HCT116 (cell line): ENCODE results near the gene DENND10. TPM values are rescaled to one million over a fixed set of nuclear protein-coding genes. Genes with fewer than 3 reads are reported as not detected.

Source experiments
- ATAC-seq: fragments of 200-7000 bp; cut with Tn5 transposase; 2 replicates; pipeline ENCODE4 v1.9.1; 2020; ENCODE audit warnings: mild to moderate bottlenecking, moderate library complexity
- BruUV-seq: library from RNA; stranded (reverse); fragments of 400-500 nt; replicated peaks from 2 replicates; lab custom pipeline; 2021; lab: Mats Ljungman, UMichigan
- CTCF ChIA-PET: fragments of 300-600 bp; sonication (Branson Sonifier 250); formaldehyde crosslinking; loops from one replicate; lab custom pipeline; 2021; ENCODE audit warnings: antibody characterized with exemption; lab: Charles Lee
- POLR2A ChIA-PET: fragments of 300-600, 350-600 bp; sonication (Branson Sonifier 250); formaldehyde crosslinking; loops from one replicate; lab custom pipeline; 2021; ENCODE audit warnings: antibody characterized with exemption; lab: Charles Lee
- RAD21 ChIA-PET, 2 experiments: fragments of 300-600 bp; sonication (Branson Sonifier 250); formaldehyde crosslinking; loops; one replicate each; lab custom pipeline; 2023; ENCODE audit warnings: low total read pairs in 2 of 2; ENCODE audit not compliant: uncharacterized antibody in 2 of 2, unreplicated experiment in 2 of 2, low non-redundant PET in 1 of 2; lab: Charles Lee
- DNase-seq: peaks from one replicate; pipeline ENCODE4 v3.0.0-alpha.2; 2010; ENCODE audit warnings: low read depth, low spot score
- H2AFZ ChIP-seq: fragments of 200-600 bp; shearing (Covaris generic), sonication (generic); 2 replicates; pipeline ENCODE4 v1.6.1; 2017; ENCODE audit warnings: low read depth, mixed run types, mixed read lengths, antibody characterized with exemption, low read length; ENCODE audit not compliant: poor library complexity, severe bottlenecking
- H3K27ac ChIP-seq: 2 replicates; pipeline ENCODE4 v1.5.1; 2012; ENCODE audit warnings: low read depth, low read length
- H3K27me3 ChIP-seq: fragments of 200-600 bp; sonication (generic); 2 replicates; pipeline ENCODE4 v1.6.1; 2016; ENCODE audit warnings: mixed run types, low read length, mixed read lengths; ENCODE audit not compliant: insufficient read depth
- H3K36me3 ChIP-seq, 2 experiments: fragments of 200-500 bp in 1 of 2; fragments of 200-600 bp in 1 of 2; sonication (Bioruptor generic) in 1 of 2; sonication (generic) in 1 of 2; 2 replicates each; pipeline versions ENCODE4 v1.5.1 to v1.6.1; 2014 to 2016; ENCODE audit warnings: low read length in 2 of 2, inconsistent platforms in 1 of 2, mixed read lengths in 1 of 2, mixed run types in 1 of 2; ENCODE audit not compliant: insufficient read depth in 2 of 2, control insufficient read depth in 1 of 2
- H3K4me1 ChIP-seq, 2 experiments: fragments of 200-600 bp in 1 of 2; sonication (generic) in 1 of 2; 2 replicates each; pipeline versions ENCODE4 v1.5.1 to v1.6.1; 2012 to 2017; ENCODE audit warnings: low read length in 2 of 2, inconsistent platforms in 1 of 2, mild to moderate bottlenecking in 1 of 2, mixed read lengths in 1 of 2, mixed run types in 1 of 2, moderate library complexity in 1 of 2; ENCODE audit not compliant: insufficient read depth in 2 of 2, control insufficient read depth in 1 of 2
- H3K4me2 ChIP-seq: fragments of 200-600 bp; sonication (generic); 2 replicates; pipeline ENCODE4 v1.6.1; 2017; ENCODE audit warnings: mixed run types, low read length, mixed read lengths
- H3K4me3 ChIP-seq, 2 experiments: fragments of 200-600 bp in 1 of 2; sonication (generic) in 1 of 2; replicated peaks in 1 of 2; 2 replicates each; pipeline ENCODE4 v1.5.1; 2011 to 2016; ENCODE audit warnings: low read length in 2 of 2, control low read depth in 1 of 2, low read depth in 1 of 2, mild to moderate bottlenecking in 1 of 2, mixed read lengths in 1 of 2, mixed run types in 1 of 2
- H3K79me2 ChIP-seq: fragments of 200-600 bp; sonication (generic); 2 replicates; pipeline ENCODE4 v1.6.1; 2017; ENCODE audit warnings: mild to moderate bottlenecking, mixed run types, low read length, moderate library complexity, mixed read lengths; ENCODE audit not compliant: insufficient read depth
- H3K9ac ChIP-seq: fragments of 200-600 bp; sonication (generic); 2 replicates; pipeline ENCODE4 v1.6.1; 2016; ENCODE audit warnings: low read length, mixed read lengths
- H3K9me2 ChIP-seq: fragments of 200-600 bp; sonication (generic), shearing (Covaris generic); 2 replicates; pipeline ENCODE4 v1.6.1; 2017; ENCODE audit warnings: mixed run types, mild to moderate bottlenecking, moderate library complexity; ENCODE audit not compliant: insufficient read depth
- H3K9me3 ChIP-seq, 2 experiments: fragments of 200-500 bp in 1 of 2; fragments of 200-600 bp in 1 of 2; sonication (Bioruptor generic) in 1 of 2; sonication (generic) in 1 of 2; 2 replicates each; pipeline ENCODE4 v1.6.1; 2014 to 2017; ENCODE audit warnings: low read length in 2 of 2, mixed read lengths in 2 of 2, inconsistent platforms in 1 of 2, low read depth in 1 of 2, mild to moderate bottlenecking in 1 of 2, mixed run types in 1 of 2, moderate library complexity in 1 of 2; ENCODE audit not compliant: control insufficient read depth in 1 of 2, insufficient read depth in 1 of 2
- H4K20me1 ChIP-seq: fragments of 200-600 bp; sonication (generic), shearing (Covaris generic); 2 replicates; pipeline ENCODE4 v1.6.1; 2017; ENCODE audit warnings: mixed run types, mild to moderate bottlenecking, moderate library complexity; ENCODE audit not compliant: insufficient read depth
- EGR1 ChIP-seq: IDR thresholded peaks from 2 replicates; pipeline ENCODE4 v1.6.1; 2012; ENCODE audit warnings: low read depth
- EZH2 ChIP-seq: fragments of 200-600 bp; sonication (generic); IDR thresholded peaks from 2 replicates; pipeline ENCODE4 v1.6.1; 2017; ENCODE audit warnings: antibody characterized with exemption, mixed run types
- EZH2phosphoT487 ChIP-seq: fragments of 200-600 bp; IDR thresholded peaks from 2 replicates; pipeline ENCODE4 v1.6.1; 2018; ENCODE audit warnings: antibody characterized with exemption, borderline replicate concordance
- POLR2A ChIP-seq: IDR thresholded peaks from 2 replicates; pipeline ENCODE4 v1.7.0; 2011; ENCODE audit warnings: borderline replicate concordance; ENCODE audit not compliant: insufficient read depth, insufficient read length; ENCODE audit errors: extremely low read depth
- POLR2AphosphoS5 ChIP-seq: IDR thresholded peaks from 2 replicates; pipeline ENCODE4 v1.6.1; 2011; ENCODE audit warnings: mild to moderate bottlenecking, low read depth, low read length, moderate library complexity
- SIN3A ChIP-seq: IDR thresholded peaks from 2 replicates; pipeline ENCODE4 v1.6.1; 2012; ENCODE audit warnings: low read depth
- SRF ChIP-seq: IDR thresholded peaks from 2 replicates; pipeline ENCODE4 v1.6.1; 2012; ENCODE audit warnings: low read depth
- YY1 ChIP-seq: IDR thresholded peaks from 2 replicates; pipeline ENCODE4 v1.6.1; 2011; ENCODE audit warnings: low read length, low read depth, moderate library complexity, mild to moderate bottlenecking; ENCODE audit not compliant: insufficient replicate concordance; ENCODE audit errors: extremely low read depth
- ZBTB33 ChIP-seq: IDR thresholded peaks from 2 replicates; pipeline ENCODE4 v1.6.1; 2011; ENCODE audit warnings: mild to moderate bottlenecking, low read length, moderate library complexity; ENCODE audit not compliant: insufficient replicate concordance; ENCODE audit errors: extremely low read depth
- ZFX ChIP-seq: fragments of 450-650 bp; IDR thresholded peaks from 2 replicates; pipeline ENCODE4 v1.6.1; 2017
- intact Hi-C: fragments of 100-400 bp; cut with micrococcal nuclease; formaldehyde crosslinking; loops from 2 replicates; pipeline ENCODE4 v1.10.0; 2022
- total RNA-seq: library from RNA; stranded (reverse); gene quantifications from one replicate; pipeline ENCODE4 v1.2.1, GENCODE V29; 2021; ENCODE audit not compliant: unreplicated experiment
- TF ChIP-seq, protein P1 (sequence below), 3 experiments: fragments of 200-600 bp in 1 of 3; sonication (generic) in 1 of 3; IDR thresholded peaks in 2 of 3; conservative IDR thresholded peaks in 1 of 3; 2 replicates each; pipeline ENCODE4 v1.5.1; 2012 to 2017; ENCODE audit warnings: low read depth in 2 of 3, low read length in 2 of 3, antibody characterized with exemption in 1 of 3, borderline replicate concordance in 1 of 3, control low read depth in 1 of 3, mild to moderate bottlenecking in 1 of 3, mixed read lengths in 1 of 3, mixed run types in 1 of 3, moderate library complexity in 1 of 3; ENCODE audit not compliant: insufficient read depth in 1 of 3

The DENND10 gene
- total RNA-seq, 1 experiment from 2014 or later = 47.5 TPM

DNA sequence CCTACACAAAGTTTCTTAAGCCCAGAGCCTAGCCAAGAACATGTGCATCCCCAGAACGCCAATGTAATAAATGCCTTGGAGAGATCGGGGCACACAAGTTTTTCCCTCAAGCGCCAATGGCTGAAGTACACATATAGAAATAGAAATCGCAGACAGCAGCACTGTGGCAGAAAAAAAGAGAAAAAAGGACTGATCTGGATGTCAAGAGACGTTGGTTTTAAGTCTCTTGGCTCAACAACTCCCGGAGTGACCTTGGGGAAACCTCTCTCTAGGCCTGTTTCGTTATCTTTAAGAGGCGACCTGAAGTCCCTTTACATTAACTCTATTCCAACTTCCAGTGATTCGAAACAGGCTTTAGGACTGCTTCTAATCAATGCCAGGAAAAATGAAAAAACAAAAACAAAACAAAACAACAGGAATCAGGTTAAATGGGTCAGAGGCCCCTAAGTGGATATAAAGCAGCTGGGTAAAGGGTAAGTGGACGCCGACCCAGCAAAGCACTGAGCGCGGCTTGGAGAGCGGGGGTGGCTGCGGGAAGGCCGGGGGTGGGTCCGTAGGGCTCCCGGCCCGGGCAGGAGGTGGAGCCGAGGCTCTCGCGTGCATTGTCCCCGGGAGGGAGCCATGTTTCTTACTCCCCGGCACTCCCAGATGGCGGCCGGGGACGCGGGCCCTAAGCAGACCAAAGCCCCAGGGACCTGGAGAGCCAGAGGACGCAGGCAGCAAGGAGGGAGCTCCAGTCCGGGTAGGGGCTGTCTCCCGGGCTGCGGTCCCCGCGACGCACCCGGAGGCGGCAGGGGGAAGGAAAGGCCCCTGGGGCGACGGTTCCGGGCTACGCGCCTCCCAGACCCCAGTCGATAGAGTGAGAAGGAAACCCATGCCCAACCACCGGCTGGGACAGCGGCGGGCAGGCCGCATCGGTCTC lies 24.1 kb upstream of the DENND10 start:
- ATAC-seq = peak; percentile 72
- ChIA-PET RAD21 (no interaction called here), CTCF (no interaction called here), POLR2A (no interaction called here)
- Histone ChIP-seq H3K27me3 (no peaks in the 10 kb centered on the region), H3K79me2 (peaks cover 67% of the 10 kb centered on the region), H3K4me2 (peak overlapping the region; percentile 87), H3K4me3 (peak overlapping the region; percentile 83 to 98), H2AFZ (no peak overlapping the region), H3K4me1 (peaks cover 22 to 40% of the 10 kb centered on the region in 2 experiments), H3K36me3 (peaks cover 5 to 31% of the 10 kb centered on the region in 2 experiments; a peak in 3 of 4 replicates), H3K27ac (peak overlapping the region; percentile 96), H3K9me3 (no peaks in the 10 kb centered on the region), H4K20me1 (peaks cover 42% of the 10 kb centered on the region; the same call in 1 of the 2 replicates), H3K9me2 (no peaks in the 10 kb centered on the region), H3K9ac (peak overlapping the region; percentile 100)
- TSS peak; percentile 61 for BruUV-seq
- DNase-seq = peak; percentile 43
- intact Hi-C loops = loop anchor here (1.0 kb wide), 1 partner anchor 24 kb away; the partner anchor contains the start of gene DENND10
- peak; percentile 94 for TF ChIP-seq EGR1
- TF ChIP-seq ZBTB33 = peak; percentile 63
- TF ChIP-seq YY1 = peak; percentile 87
- peak; percentile 75 for TF ChIP-seq POLR2AphosphoS5
- TF ChIP-seq SRF = no peak
- TF ChIP-seq, protein P1, sequence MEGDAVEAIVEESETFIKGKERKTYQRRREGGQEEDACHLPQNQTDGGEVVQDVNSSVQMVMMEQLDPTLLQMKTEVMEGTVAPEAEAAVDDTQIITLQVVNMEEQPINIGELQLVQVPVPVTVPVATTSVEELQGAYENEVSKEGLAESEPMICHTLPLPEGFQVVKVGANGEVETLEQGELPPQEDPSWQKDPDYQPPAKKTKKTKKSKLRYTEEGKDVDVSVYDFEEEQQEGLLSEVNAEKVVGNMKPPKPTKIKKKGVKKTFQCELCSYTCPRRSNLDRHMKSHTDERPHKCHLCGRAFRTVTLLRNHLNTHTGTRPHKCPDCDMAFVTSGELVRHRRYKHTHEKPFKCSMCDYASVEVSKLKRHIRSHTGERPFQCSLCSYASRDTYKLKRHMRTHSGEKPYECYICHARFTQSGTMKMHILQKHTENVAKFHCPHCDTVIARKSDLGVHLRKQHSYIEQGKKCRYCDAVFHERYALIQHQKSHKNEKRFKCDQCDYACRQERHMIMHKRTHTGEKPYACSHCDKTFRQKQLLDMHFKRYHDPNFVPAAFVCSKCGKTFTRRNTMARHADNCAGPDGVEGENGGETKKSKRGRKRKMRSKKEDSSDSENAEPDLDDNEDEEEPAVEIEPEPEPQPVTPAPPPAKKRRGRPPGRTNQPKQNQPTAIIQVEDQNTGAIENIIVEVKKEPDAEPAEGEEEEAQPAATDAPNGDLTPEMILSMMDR (IDR thresholded peaks at IDR 0.05 in 2 of 3, conservative IDR thresholded peaks at IDR 0.05 in 1 of 3; ENCODE audit: borderline replicate concordance in 1 of 3, insufficient read depth in 1 of 3, low read depth in 2 of 3, low read length in 2 of 3) = no peak
- no peak for TF ChIP-seq EZH2phosphoT487
- TF ChIP-seq EZH2 = no peak
- no peak for TF ChIP-seq ZFX
- no peak for TF ChIP-seq POLR2A
- no peak; the same call in 1 of the 2 replicates for TF ChIP-seq SIN3A
